ENCODE results near the gene TMEM52. TPM values are rescaled to one million over a fixed set of nuclear protein-coding genes. Genes with fewer than 3 reads are reported as not detected.

Gene TMEM52
- total and polyA plus RNA-seq, 9 of the 15 experiments (the other 6 are each of a cell fraction or from before 2014, with no cell fraction given): 0.37 to 22.5 (median 6.8) TPM

DNA sequence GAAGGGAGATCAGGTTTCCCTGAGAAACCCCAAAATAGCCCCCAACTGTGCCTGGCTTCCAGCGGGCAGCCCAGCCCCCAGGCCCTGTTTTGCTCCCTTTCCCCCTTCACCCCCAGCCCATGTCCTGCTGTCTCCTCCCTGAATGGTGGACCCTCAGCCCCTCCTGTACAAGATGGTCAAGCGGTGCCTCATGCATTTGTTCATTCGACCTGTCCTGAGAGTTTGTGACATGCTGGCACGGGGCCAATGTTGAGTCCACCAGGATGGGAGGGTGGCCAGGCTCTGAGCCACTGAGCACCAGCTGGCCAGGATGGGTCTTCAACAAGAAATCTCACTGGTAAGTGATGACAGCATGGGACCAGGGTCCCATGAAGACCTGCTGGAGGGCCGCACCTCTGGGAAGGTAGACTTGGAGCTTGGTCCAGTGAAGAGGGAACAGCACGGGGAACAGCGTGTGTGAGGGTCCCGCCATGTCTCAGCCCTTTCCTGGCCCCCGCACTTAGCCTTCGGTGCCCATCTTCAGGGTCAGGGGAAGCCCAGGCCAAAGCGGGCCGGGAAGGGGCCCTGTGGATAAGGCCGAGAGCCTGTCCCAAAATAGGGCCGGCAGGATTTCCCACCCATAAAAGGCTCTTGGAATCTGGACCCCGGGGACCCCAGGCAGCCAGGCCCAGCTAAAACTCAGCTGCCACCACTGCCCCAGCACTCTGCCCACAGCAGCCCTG is 3.9 kb downstream of the TMEM52 start, which contains the start of gene CALML6:
CALML6 (plus strand) TSS at position 290 of the 722 bp plus-strand sequence; CDS start at position 311, 21 bp downstream.
- Histone ChIP-seq H3K4me2 (ENCODE audit: insufficient read depth, low read length) (no peak within 1 kb of the TSS), H3K9me3 (replicated peaks; ENCODE audit: control insufficient read depth, insufficient read depth, low read depth, low read length) (no peaks in the 10 kb centered on the region), H4K20me1 (replicated peaks; ENCODE audit: control insufficient read depth, insufficient read depth, low read length) (0 out of 2 replicates have a peak, but pooled peaks cover 4% of the 10 kb centered on the region), H3K79me2 (ENCODE audit: control insufficient read depth, insufficient read depth, low read length) (no peaks in the 10 kb centered on the region), H3K4me3 (no peak within 1 kb of the TSS), H3K9ac (ENCODE audit: insufficient read depth in 1 of 2, low read depth in 2 of 2, low read length in 2 of 2) (peak within 1 kb of the TSS in 1 of 2 experiments; percentile 74; a peak in 2 of 4 replicates), H3K27ac (ENCODE audit: extremely low read depth, low read depth, low read length) (no peak within 1 kb of the TSS), H3K36me3 (ENCODE audit: control insufficient read depth, insufficient read depth, low read length) (no peaks in the 10 kb centered on the region), H3K9me1 (ENCODE audit: control insufficient read depth, insufficient read depth, low read length) (no peaks in the 10 kb centered on the region), H3K27me3 (ENCODE audit: control insufficient read depth in 2 of 2, insufficient read depth in 2 of 2, low read length in 2 of 2) (no peaks in the 10 kb centered on the region; a peak in 1 of 5 replicates), H3K4me1 (replicated peaks in 1 of 2; ENCODE audit: control insufficient read depth in 2 of 2, insufficient read depth in 2 of 2, low read length in 2 of 2) (peaks cover 9 to 63% of the 10 kb centered on the region in 2 experiments), H2AFZ (ENCODE audit: low read depth, low read length) (no peak within 1 kb of the TSS)
- no TSS peak for BruUV-seq (replicated peaks)
- peak; percentile 15 for FAIRE-seq
- 49% methylated on average over 15 of the region's 15 CpGs for WGBS (ENCODE audit: insufficient coverage, low coverage, missing lambda C conversion rate)
- no peak for ATAC-seq
- ChIA-PET CTCF (ENCODE audit: low intra/inter-chr PET ratio) (no interaction called here), POLR2A (interaction anchor here (2.5 kb wide), 1 partner anchor 14 kb away, joined by 6 read pairs; no protein-coding TSS in a partner anchor)
- in situ Hi-C loops (cut with MboI): loop anchor here (10.0 kb wide), 1 partner anchor 550 kb away; no protein-coding TSS in a partner anchor
- intact Hi-C loops (cut with micrococcal nuclease): no loop called here
- no peak for DNase-seq (ENCODE audit: extremely low read depth in 1 of 4, low spot score in 3 of 4)
- TF ChIP-seq ZNF133 (CRISPR knock-in tag; IDR thresholded peaks at IDR 0.05) (no peak), ZNF449 (CRISPR knock-in tag; IDR thresholded peaks at IDR 0.05) (no peak), SMAD1 (IDR thresholded peaks at IDR 0.05; ENCODE audit: low read depth, low read length, partially characterized antibody) (peak; percentile 28), BRD4 (IDR thresholded peaks at IDR 0.05) (no peak), ZNF740 (CRISPR knock-in tag; IDR thresholded peaks at IDR 0.05) (no peak), ZNF740 (tag; IDR thresholded peaks at IDR 0.05) (no peak), PKNOX1 (IDR thresholded peaks at IDR 0.05) (no peak), SREBF2 (CRISPR knock-in tag; IDR thresholded peaks at IDR 0.05) (no peak), NFIC (IDR thresholded peaks at IDR 0.05) (peak; percentile 97), HMG20A (CRISPR knock-in tag; conservative IDR thresholded peaks at IDR 0.05) (no peak)
- TF ChIP-seq, protein P1, sequence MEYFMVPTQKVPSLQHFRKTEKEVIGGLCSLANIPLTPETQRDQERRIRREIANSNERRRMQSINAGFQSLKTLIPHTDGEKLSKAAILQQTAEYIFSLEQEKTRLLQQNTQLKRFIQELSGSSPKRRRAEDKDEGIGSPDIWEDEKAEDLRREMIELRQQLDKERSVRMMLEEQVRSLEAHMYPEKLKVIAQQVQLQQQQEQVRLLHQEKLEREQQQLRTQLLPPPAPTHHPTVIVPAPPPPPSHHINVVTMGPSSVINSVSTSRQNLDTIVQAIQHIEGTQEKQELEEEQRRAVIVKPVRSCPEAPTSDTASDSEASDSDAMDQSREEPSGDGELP (CRISPR knock-in tag; IDR thresholded peaks at IDR 0.05; ENCODE audit: borderline replicate concordance): 0 out of 2 replicates have a peak, but pooled peaks have one; percentile 30
- TF ChIP-seq, protein P2, sequence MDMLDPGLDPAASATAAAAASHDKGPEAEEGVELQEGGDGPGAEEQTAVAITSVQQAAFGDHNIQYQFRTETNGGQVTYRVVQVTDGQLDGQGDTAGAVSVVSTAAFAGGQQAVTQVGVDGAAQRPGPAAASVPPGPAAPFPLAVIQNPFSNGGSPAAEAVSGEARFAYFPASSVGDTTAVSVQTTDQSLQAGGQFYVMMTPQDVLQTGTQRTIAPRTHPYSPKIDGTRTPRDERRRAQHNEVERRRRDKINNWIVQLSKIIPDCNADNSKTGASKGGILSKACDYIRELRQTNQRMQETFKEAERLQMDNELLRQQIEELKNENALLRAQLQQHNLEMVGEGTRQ (CRISPR knock-in tag; IDR thresholded peaks at IDR 0.05): no peak

Data from K562 (cell line).